Peyer's patch (tissue), 4 donors: ENCODE measurements around the gene THRA.

ENCODE experiments used
- CTCF ChIP-seq, 6 experiments: fragments of 450-650 bp in 4 of 6; fragments of 200-600 bp in 2 of 6; sonication (generic) in 1 of 6; IDR thresholded peaks; one replicate each; pipeline ENCODE4 v1.5.1; 2017 to 2019; ENCODE audit warnings: antibody characterized with exemption in 6 of 6, mild to moderate bottlenecking in 3 of 6, moderate library complexity in 1 of 6
- POLR2A ChIP-seq, 2 donors: fragments of 450-650 bp; IDR thresholded peaks; one replicate each; pipeline ENCODE4 v1.5.1; 2017; ENCODE audit warnings: antibody characterized with exemption in 2 of 2, mild to moderate bottlenecking in 2 of 2, moderate library complexity in 2 of 2

GRCh38 chr17:40092581-40092980 lies 29.8 kb downstream of the THRA start:
- no peak for TF ChIP-seq CTCF (IDR thresholded peaks at IDR 0.05)
- no peak for TF ChIP-seq POLR2A (IDR thresholded peaks at IDR 0.05)
